Measurements from ENCODE around the gene SEZ6L.
"Not testable (repeated sequence)": the region's sequence is repeated elsewhere in the genome, so short reads cannot be mapped to it uniquely, and the experiment has no call there.

GRCh38 chr22:26408562-26409220 is 239.4 kb downstream of the SEZ6L start:
- not testable (repeated sequence) for TF ChIP-seq YY1 (IDR thresholded peaks at IDR 0.05; ENCODE audit: insufficient read depth, insufficient read length); ZNF274 (IDR thresholded peaks at IDR 0.05; ENCODE audit: low read depth, low read length)
